GM10266 (cell line): ENCODE measurements around the gene CYP46A1.

Experiments used
- DNase-seq: peaks from one replicate; pipeline ENCODE4 v3.0.0; 2012; ENCODE audit errors: extremely low spot score
- CTCF ChIP-seq: IDR thresholded peaks from 2 replicates; pipeline ENCODE4 v1.5.1; 2012; ENCODE audit warnings: mild to moderate bottlenecking, low read depth; ENCODE audit not compliant: control insufficient read depth, insufficient read depth; ENCODE audit errors: missing control alignments

The CYP46A1 gene

GRCh38 chr14:99644035-99644587 is 40.0 kb upstream of the CYP46A1 start:
- TF ChIP-seq CTCF: no peak
- DNase-seq: no peak

- TF ChIP-seq CTCF: no peak
- no peak for DNase-seq
Observed at GRCh38 chr14:99644723-99645544, 39.2 kb upstream of the CYP46A1 start, which contains the start of gene HHIPL1. HHIPL1 (plus strand) TSS chr14:99645129; CDS start chr14:99645208, 79 bp downstream.

GRCh38 chr14:99645545-99646505 is 38.3 kb upstream of the CYP46A1 start:
- no peak for TF ChIP-seq CTCF
- DNase-seq: no peak

GRCh38 chr14:99647411-99647810 is 36.7 kb upstream of the CYP46A1 start:
- no peak for TF ChIP-seq CTCF
- no peak for DNase-seq

- no peak for TF ChIP-seq CTCF
Observed at GRCh38 chr14:99648027-99648784, 35.9 kb upstream of the CYP46A1 start.

GRCh38 chr14:99649219-99649618 is 34.9 kb upstream of the CYP46A1 start:
- DNase-seq: no peak
- no peak for TF ChIP-seq CTCF

More at GRCh38 chr14:99648027-99648784, 35.9 kb upstream of the CYP46A1 start:
- DNase-seq: no peak
